NCI-H2107 treated with DMSO at 0.1 percent for 48 hours (cell line): ENCODE measurements around the gene INKA1.

Experiments
- DNase-seq: peaks from one replicate; lab custom pipeline; 2025; ENCODE audit not compliant: unreplicated experiment; lab: John Stamatoyannopoulos, UW

The INKA1 gene

DNA sequence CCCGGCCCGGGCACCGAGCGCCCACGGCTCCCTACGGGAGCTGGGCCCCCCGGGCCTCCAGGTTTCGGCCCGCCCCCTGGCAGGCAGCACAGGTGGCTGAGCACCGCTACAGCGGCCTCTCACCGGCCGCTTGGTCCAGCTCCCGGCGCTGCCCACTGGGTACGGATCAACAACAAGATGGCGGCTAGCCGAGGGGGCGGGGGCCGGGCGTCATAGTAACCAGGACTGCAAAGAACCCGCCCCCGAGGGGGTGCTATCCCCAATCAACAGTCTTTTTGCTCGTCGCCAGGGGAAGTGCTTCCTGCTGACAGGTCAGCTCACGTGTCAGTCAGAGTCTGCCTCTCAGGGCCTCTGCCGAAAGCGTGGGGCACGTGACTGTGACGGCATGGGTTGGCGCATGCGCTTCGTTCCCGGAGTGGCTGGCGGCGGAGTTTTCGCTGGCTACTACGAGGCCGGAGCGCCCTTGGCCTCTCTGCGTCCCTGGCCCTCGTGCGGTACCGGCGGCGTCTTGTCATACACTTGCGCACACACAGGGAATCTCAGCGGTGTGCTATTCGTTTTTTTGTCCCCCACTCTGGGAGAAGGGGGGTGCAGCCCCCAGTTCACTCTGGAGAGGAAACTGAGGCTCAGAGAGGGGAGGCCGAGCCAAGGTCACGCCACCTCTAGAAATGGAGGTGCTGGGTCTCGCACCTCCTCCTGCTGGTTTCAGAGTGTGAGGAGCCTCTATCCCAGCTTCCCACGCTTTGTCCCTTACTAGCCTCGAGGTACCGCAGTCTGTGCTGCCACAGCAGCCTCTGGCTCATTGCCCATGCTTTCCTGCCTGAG, 16.5 kb upstream of the INKA1 start, which contains the start of gene IP6K1:
Gene IP6K1 (minus strand): TSS at position 186 of the 825 bp plus-strand sequence. CDS start 38,502 bp downstream, outside the sequence.
- DNase-seq, result peak; percentile 94

DNA sequence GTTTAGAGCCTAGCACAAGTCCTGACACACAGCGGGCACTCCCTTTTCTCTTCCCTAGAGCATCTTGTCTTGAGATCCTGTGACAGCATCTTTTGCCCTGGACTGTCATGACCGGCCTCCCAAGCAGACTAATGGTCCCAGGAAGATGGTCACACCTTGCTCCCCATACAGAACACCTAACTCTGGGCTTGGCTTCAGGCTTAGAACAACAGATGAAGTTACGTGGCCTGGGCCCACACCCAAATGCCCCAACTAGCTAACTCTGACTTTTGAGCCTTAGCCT, 15.9 kb upstream of the INKA1 start:
- no peak for DNase-seq

DNA sequence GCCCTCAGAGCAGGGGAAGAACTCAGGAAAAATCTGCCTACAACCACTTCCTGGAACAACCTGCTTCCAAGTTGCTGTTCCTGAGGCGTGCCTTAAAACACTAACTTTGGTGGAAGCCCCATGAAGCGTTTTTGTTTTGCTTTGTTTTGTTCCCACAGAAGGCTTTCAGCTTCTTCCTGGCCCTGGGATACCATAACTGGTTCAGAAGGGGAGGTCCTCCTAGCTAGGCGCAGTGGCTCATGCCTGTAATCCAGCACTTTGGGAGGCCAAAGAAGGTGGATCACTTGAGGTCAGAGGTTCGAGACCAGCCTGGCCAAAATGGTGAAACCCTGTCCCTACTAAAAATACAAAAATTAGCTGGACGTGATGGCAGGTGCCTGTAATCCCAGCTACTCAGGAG, 15.5 kb upstream of the INKA1 start:
- no peak for DNase-seq

- DNase-seq, result no peak
Measured at GRCh38 chr3:49788056-49788455, 15.0 kb upstream of the INKA1 start.

DNA sequence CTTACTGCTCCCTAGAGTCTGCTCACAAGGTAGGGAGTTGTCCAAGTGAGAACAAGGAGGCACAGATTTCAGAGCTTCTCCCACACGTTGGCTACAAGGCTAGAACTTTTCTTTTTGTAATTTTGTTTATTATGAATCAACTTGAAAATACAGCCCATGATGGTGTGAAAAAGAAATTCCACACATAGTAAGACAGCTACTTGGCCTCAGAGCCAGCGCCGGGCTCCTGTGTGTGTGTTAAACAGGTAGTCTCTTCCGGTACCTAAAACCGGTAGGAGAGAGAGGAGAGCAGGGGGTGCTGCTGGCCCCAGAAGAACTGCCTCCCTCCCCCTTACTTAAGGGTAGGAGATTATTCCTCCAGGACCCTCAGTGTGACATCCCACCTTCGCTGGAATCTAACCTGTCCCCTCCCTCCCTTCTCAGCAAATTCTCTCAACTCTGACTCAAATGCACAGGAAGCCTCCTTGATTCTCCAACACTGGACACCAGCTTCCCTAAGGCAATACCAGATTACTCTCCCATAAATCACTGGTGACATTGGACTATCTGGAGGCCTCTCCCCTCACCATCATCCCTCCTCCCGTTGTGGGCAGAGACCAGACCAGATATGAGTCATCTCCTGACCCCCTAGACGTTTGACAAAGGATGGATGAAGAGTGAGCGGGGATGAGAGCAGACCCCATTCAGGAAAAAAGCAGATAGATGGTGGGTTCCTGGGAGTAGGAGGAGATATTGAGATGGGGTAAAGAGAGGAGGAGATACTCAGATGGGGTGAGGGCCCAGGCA, 12.2 kb upstream of the INKA1 start:
- DNase-seq, result no peak

- no peak for DNase-seq
Measured at GRCh38 chr3:49791571-49791970, 11.5 kb upstream of the INKA1 start.

DNA sequence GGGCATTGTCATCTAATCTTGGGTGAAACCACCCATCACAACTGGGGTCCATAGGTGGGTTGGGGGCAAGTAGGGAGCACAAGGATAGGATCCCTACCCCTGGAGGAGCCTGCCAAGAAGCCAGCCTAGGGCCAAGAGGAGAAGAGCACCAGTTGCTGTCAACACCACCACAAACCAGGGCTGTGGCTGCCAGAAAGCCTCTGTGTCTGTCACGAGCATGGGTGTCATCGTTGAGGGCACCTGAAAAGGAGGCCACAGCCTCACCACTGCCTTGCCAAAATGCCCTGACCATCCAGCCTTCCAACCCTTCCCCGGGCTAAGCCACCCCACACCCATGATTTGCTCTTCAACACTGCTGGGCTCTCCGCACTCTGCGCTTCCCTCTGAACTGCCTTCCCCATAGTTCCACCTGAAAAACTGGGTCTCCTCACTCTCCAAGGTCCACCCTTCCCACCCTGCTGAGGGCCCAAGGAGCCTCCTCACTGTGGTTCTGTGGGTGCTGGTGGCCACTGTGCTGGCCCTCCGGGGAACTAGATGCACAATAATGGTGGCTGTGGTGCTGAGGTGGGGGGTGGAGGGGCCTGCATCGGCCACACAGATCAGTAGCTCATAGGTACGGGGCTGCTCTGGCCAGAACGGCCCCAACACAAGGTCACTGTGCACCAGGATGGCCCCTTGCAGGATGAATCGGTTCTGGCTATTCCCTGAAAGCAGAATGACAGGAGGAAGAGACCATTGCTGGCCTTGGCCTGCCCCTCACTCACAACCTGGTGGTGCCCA, 10.5 kb upstream of the INKA1 start:
- DNase-seq, result no peak

GRCh38 chr3:49793486-49794085, 9.5 kb upstream of the INKA1 start:
- no peak for DNase-seq

GRCh38 chr3:49794431-49794830, 8.6 kb upstream of the INKA1 start:
- no peak for DNase-seq

- DNase-seq, result no peak
Measured at GRCh38 chr3:49794926-49795905, 7.8 kb upstream of the INKA1 start.

- no peak for DNase-seq
Measured at GRCh38 chr3:49799105-49799504, 4.0 kb upstream of the INKA1 start.

DNA sequence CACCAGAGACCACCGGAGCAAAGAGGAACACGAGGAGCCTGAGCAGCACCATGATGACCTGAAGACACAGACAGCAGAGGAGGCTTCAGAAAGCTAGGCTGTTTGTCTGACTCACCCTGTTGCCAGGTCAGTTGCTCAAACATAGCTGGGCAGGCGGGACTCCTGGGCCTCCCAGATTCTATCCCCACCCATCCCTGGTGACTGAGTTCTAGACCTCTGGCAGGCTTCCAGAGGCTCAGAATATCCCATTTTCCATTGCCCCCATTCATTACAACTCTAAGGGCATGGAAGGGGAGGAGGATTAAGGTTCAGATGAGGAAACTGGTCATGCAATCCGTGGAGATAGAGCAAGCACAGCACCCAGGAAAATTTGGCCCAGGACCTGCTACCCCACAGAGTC, 3.3 kb upstream of the INKA1 start, which contains the start of gene CDHR4:
Gene CDHR4 (minus strand): TSS at position 113 of the 400 bp plus-strand sequence. CDS start 61 bp downstream, at position 52.
- no peak for DNase-seq

- no peak for DNase-seq
Measured at GRCh38 chr3:49801160-49801559, 1.9 kb upstream of the INKA1 start.

DNA sequence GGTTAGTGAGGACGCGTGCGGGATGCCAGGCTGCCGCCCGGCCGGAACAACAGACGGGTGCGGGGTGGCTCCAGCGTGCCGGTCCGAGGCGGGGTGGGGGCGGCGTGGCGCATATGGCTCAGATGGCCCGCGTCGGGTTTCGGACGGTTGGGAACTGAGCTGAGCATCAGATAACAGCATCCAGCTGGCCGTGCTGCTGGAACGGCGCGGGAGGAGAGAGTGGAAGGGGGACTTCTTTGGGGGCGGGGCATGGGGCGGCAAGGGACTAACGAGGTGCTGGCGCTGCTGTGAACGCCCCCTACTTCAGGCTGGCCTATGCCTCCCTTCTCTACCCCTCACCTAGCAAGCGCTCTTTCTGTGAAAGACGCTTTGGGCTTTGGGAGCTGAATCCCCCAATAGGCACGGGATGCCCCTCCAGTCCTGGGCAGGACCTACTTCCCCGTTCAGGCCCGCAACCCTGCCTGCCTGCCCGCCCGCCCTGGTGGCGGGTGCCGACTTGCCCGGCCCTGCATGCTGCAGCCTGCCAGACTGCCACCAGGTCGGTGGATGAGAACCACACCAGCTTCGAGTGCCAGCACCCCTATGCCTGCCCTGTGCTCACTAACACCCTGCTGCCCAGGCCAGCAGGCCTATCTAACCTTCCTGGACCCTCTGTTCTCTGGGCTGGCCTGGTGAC, 542 bp downstream of the INKA1 start:
- no peak for DNase-seq

DNA sequence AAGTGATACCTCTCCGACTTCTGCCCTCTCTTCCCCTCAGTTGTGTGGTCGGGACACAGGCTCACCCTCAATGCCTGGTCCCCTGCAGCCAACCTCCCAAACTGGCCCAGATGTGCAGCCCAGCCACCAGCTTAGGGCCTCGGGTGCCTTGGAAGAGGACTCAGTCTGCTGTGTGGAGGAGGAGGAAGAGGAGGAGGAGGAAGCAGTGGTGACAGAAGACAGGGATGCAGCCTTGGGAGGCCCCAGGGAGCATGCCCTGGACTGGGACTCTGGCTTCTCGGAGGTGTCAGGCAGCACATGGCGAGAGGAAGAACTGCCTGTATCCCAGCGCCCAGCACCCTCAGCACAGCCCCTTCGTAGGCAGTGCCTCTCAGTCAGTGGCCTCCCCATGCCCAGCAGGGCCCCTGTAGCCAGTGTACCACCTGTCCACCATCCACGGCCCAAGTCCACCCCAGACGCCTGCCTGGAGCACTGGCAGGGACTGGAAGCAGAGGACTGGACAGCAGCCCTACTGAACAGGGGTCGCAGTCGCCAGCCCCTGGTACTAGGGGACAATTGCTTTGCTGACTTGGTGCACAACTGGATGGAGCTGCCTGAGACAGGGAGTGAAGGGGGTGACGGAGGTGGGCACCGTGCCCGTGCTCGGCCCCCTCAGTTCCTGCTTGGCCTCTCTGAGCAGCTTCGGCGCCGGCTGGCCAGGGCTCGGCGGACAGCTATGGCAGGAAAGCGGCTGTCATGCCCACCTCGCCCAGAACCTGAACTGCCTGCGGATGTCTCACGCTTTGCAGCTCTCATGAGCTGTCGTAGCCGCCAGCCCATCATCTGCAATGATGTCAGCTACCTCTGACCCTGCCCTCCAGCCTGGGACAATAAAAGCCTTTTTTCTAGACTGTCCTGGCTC, 1.3 kb downstream of the INKA1 start:
- DNase-seq, result no peak

GRCh38 chr3:49805367-49805782, 2.3 kb downstream of the INKA1 start:
- no peak for DNase-seq

GRCh38 chr3:49805897-49806701, 3.0 kb downstream of the INKA1 start:
- no peak for DNase-seq

- DNase-seq, result no peak
Measured at GRCh38 chr3:49806850-49807249, 3.8 kb downstream of the INKA1 start.
